Limb (tissue), 2 donors: Measurements from ENCODE around the gene PPM1L.
"Not testable (repeated sequence)": the region's sequence is repeated elsewhere in the genome, so short reads cannot be mapped to it uniquely, and the experiment has no call there.

Experiments
- DNase-seq, 2 donors: peaks; one replicate each; pipeline ENCODE4 v3.0.0-alpha.2; 2016; ENCODE audit errors: extremely low spot score in 2 of 2

The PPM1L gene

DNA sequence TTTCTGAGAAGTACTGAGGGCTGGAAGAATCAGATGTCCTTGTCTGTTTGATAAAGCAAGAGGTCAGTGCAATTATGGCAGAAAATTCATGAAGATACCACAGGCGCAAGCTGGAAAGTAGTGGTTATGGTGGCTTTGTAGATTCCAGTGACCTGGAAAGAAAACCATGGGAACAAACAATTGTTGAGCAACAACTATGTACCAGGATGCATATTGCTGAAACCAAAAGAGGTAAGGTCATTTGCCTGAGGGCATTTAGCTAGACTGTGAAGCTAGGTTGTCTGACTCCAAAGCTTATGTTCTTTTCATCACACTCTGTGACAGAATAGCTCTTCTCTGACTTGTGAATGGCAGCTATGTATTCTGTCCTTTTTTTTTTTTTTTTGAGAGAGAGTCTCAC, 275.1 kb downstream of the PPM1L start:
- DNase-seq: no peak

DNA sequence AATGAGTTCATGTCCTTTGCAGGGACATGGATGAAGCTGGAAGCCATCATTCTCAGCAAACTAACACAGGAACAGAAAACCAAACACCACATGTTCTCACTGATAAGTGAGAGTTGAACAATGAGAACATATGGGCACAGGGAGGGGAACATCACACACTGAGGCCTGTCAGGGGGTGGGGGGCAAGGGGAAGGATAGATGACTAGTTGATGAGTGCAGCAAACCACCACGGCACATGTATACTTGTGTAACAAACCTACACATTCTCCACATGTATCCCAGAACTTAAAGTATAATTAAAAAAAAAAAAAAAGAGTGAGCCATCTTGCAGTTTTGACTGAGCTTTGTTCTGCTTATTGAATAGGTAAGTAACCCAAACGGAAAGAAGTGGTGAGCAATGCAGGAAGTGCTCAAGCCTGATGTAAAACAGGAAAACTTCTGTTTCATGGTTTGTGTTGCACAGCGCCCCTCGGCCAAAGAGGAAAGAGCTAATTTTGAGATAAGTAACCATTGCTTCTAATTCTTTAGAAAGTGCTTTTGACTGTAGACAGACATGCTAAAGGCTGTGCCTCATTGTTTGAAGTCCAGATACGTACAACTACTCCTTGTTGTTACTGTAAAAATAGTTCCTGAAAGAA, 279.0 kb downstream of the PPM1L start:
- not testable (repeated sequence) for DNase-seq

DNA sequence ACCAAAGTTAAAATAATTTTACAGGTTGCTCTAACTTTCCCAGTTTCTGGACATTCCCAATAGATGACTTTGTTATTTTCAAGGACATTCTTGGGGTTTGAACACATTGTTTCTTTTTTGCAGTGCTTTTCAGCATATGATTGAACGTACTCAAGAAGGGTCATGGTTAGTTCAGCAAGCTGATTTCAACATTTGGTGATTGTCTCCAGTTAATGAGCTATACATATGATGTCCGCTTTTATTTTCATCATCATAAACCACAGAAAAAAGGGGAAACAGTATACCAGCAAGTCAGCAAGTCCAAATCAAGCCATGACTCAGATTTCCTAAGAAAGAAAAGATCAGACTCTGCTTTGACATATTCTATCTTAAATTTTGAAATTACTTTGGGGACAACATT, 279.7 kb downstream of the PPM1L start:
- no peak for DNase-seq

DNA sequence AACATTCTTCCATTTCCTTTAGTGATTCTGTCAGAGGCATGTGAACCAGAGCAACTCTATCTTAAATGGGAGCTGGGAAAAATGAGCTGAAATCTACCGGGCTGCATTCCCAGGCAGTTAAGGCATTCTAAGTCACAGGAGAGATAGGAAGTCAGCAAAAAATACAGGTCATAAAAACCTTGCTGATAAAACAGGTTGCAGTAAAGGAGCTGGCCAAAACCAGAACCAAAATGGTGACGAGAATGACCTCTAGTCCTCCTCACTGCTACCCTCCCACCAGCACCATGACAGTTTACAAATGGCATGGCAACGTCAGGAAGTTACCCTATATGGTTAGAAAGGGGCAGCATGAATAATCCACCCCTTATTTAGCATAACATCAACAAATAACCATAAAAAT, 282.7 kb downstream of the PPM1L start:
- DNase-seq: no peak

DNA sequence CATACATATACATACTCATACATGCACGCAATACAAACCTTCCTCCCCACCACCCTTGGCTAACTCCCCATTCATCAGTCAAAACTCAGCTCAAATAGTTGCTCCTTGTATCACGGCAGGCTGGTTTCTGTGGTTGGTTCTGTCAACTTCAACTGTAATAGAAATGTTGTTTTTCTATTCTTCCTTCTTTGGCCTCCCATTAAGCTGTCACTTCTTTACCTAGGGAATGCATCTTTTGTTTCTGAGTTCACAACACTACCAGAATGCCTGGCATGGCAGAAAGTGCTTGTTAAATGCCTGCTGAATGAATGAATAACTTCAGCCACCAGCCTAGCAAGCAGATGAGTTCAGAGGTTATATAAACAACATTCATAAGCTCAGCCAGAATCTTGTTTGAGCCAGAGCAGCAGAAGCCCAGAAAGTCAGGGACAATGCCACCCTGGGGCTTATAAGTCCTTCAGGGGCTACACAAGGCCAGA, 286.0 kb downstream of the PPM1L start:
- no peak for DNase-seq

DNA sequence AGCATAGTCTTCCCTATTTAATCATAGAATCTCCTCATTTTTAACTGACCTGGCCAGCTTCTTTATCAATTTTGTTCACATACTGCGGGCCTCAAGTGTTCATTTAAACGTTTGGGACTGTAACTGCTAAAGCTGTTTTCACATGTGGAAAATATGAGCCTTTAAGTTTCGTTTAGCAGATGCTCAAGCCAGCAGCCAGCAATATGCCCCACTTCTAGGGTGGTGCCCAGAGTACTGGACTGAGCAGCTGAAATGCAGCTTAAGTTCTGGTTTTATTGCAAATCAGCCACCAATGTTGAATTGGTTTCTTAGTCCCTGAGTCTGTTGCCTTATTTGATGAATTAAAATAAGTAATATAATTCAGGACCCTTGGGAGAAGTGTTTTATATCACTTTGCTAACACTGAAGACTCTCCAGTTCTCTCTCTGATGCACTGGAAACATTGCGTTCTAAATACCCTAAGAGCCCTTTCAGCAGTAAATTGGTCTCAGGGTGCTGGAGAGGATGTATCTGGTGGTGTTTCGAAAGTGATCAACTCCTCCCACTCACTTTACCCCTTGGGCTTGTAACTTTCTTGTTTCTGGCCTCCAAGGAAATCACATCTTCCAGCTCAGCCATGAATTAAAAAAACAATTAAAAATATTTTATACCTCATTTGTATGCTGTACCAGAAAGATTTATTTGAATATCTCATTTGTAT, 287.5 kb downstream of the PPM1L start:
- DNase-seq: no peak

DNA sequence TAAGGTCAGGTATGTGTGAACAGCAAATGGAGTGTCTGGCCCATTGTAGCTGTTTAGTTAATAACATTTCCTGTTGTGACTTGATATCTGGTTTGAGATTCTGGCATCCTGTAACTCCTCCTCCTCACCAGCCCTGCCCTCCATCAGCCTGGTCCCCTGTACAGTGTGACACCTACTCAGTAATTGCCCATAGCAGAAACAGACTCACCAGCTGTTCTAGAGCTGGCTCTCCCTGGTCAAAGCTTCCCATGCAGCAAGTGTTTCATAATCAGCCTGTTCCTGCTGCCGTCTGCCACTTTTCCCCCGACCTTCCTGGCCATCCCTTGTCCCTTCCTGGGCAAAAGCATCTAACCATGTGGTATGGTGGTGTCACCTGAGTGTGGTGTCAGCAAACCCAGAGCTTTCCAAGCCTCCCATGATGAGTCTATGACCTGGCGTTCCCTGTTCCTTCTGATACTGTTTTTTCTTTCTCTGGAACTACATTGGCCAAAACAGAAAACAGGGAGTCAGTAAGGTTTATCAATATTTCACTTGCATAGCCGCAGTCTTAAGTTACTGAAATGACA, 293.7 kb downstream of the PPM1L start:
- DNase-seq: no peak

DNA sequence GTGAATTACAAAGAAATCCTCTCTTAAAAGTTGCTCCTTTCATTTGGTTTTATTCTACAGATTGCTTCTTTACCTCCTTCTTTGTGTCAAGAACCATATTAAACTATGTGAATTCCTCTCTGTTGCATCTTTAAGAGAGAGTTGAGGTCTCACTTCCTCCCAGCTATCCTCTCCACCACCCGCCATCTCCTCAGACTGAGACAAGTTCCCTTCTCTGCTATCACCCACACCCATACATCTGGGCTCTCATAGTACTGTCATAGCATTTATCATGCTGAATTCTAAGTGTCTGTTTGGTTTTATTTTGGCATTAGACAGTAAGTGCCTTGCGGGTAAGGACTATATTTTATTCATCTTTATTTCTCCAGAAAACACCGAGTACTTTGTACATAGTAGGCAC, 294.9 kb downstream of the PPM1L start:
- no peak for DNase-seq

DNA sequence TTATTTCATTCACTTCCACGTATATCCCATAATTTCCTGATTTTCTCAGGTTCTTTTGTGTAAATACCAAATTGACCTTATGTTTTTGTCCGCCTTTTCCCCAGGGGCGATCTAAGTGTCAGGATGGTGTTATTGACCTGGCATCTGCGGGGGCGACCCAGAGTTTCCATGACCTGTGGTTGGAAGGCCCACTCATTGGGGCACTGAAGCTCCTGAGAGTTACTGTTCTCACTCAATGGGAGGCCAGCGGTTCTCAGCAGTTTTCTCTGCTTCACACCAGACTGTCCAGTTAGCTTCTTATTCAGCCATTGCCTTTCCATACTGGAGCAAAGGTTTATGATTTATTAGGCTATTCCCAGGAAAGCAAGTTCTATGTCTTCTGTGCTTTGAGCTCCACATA, 295.8 kb downstream of the PPM1L start:
- DNase-seq: no peak

DNA sequence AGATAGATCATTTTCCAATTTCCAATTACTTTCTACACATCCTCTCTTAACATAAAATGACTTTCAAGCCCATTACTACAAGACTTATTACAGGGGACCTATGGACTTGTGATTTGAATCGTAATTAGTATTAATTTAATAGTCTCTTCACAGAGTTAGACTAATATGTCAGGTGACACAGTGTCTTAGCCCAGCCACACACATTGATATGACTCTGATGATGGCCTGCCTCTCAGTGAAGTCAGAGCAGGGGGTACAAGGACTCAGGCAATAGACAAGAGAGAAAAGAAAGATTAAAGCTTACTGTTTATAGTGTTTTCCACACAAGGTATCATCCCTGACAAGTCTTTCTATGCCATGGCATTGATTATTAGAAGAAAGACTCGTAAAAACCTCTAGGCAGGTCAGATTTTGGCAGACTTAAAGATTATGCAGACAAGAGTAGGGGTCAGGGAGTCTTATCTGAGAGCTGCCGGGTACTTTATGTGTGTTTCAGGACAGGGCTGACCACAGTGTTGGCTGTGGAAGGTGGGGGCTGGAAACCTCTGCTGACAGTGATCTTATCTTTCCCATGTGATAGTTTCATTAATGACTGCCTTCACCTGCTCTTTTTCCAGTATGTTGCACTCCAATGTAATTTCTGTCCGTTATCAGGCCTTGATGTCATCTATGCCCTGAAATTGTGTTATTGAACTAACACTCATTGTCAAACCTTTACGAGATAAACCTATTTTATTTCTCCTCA, 299.0 kb downstream of the PPM1L start:
- DNase-seq: no peak

DNA sequence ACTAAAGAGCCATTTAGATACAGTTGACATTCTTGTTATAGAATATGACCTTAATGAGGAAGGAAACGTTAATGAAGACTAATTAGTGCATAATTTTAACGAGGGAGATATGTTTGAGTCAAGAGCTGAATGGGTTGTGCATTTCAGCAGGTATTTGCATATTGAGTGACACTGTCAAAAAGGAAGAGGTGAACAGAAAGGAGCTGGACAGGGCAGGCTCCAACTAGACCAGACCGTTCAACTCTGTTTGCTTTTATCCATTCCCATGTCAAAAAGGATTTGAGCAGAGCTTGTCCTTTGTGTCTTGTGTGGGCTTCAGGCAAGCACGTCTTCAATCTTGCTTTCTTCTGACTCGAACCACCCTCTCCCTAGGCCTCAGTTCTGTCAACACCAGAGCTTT, 308.4 kb downstream of the PPM1L start:
- no peak for DNase-seq

DNA sequence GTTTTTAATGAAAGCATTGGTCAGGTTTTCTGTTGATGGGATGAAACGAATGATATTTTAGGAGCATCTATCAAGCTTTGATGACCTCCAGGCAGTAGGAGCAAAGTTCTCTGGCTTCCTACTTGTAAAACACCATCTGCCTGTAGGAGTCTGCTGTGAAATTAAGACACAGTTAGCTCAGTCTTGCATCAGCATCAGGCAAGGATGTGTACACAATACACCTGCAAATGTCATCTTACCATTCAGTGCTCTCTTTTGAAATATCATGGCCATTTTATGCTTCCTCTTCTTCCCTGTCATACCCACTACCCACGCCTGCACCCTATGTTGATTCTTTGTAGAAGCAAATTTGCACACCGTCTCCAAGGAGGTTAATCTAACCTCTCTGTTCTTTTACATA, 310.9 kb downstream of the PPM1L start:
- no peak for DNase-seq

DNA sequence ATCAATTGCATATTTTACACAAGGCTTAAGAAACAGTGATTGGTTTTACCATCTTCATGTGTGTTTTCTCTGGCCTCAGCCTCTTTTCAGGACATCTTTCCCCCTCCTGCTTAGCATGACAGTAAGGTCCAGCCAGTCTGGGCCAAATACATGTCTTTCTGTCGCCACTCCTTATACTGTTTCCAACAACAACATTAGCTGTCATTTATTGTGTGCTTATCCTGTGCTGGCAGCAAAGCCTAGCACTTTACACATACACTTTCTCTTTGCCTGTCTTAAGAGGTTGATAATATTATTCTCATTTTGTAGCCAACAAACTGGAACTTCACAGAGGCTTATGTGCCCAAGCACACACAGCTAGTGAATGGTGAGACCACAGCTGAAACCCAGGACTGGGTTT, 311.3 kb downstream of the PPM1L start:
- no peak for DNase-seq

DNA sequence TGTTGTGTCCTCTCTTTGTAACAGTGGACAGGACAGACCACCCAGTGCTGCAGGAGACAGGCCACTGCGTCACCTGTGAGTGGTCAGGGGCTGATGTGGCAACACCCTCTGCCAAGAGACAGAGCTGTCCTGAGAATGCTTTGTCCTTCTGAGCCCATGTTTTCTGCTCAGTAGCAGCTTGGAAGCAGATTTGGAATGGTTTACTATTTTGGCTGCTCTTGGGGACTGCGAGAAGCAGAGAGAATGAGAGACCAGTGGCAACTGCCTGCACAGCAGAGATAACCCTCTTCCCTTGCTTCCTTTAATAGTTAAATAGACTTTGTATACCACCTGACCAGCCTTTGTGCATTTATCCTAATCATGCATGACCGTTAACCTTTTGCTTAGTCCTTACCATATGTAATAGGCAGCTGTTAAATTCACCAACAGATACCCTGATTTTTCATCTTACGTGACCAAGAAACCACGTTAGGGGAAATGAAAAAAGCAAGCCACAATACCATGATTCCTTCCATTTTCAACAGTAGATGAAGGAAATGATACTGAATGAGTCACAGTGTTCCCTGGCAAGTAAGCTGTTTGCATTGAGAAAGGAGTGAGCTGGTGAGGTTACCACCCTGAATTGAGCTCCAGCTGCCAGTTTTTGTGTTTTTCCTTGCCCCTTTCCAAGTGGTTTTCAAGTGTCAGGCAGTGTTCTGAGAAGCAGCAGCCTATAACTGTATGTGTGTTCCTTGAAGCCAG, 313.6 kb downstream of the PPM1L start:
- no peak for DNase-seq

DNA sequence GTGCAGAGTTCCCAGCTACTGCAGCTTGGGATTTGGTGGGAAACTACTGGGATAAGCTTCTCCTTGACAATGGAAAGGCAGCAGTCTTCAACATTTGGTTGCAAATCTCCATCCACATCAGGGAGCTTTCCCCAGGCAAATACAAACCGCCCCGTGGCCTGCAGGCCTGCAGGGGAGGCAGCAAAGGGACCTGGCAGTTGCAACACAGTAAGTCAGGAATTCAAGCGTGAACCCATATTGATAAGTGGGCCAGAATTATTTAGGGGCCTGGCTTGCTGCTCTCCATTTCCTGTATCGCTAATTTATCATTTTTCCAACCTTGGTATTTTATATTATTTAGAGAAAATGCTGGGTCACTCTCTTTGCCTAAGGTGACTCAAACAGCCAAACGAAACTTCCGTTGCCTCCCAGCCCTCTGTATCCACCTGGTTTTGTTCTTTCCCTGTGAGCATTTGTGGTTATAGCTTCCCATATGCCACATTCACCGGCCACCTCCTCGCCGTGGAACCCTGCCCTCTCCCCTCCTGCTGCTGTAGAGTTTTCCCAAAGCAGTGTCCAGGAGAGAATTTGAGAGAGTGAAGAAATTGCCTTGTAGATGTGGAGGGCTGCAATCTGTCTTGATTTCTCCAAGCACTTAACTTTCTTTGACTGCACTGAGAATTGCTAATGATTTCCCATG, 314.4 kb downstream of the PPM1L start:
- DNase-seq: no peak

DNA sequence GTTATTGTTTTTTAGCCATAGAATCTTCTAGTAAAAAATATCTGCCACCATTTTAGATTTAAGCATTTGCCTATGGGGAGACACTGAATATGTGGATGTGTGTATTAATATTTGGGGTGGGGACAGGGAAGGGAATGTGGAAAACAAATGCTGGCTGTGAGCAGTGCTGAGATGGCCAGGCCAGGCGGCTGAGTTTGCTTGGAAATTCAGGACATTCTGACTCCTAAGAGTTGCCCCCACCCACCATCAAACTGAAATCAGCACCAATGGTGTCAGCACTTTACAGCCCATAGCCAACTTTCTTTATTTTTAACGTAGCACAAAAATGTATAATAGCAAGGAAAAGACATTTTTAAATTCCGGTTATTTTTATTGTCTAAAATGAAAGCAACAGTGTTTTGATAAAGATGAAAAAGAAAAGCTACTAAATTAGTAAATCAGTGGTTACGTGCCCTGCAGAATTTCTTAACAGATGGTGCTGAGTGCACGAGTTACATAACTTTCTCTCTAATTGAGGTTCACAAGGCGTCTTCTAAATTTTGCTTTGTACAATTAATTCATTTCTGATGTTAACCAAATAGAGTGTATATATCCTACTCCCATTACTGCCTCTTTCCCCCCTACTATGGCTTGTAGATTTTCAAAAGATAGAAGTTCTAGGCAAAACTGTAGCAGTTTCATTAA, 315.1 kb downstream of the PPM1L start:
- no peak for DNase-seq

DNA sequence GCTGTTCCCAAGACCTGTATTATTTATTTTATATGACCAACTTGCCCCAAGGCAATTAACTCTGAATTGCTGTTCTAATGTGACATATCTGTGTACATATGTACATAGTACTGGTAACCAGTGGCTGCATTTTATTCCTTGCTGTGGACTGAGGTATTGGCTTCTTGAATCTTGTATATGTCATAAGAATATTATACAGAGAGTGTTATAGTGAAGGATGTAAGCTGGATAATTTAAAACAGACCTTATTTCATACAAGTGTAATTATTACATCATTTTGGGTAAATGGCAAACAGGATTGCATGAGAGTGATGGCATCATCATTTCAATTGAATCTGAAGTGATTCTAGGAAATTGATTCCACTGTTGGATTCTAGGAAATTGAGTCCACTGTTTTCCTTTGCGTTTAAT, 316.2 kb downstream of the PPM1L start:
- DNase-seq: no peak

DNA sequence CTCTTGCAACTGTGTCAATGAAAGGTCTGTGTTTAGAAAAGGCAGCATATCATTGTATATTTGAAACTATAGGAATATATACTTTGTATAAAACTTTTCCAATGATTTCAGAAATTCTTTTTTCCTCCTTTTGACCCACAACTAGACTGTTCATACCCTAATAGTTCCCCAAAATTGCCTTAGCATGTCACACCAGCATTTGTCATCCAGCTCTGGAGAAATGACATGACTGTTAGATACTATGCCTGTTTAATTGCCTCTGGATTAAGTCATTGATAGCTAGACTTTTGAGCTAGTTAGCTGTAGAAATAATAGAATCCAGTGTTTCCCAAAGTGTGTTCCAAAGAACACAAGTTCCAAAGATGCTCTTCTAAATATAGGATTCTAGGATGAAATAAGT, 316.7 kb downstream of the PPM1L start:
- no peak for DNase-seq

DNA sequence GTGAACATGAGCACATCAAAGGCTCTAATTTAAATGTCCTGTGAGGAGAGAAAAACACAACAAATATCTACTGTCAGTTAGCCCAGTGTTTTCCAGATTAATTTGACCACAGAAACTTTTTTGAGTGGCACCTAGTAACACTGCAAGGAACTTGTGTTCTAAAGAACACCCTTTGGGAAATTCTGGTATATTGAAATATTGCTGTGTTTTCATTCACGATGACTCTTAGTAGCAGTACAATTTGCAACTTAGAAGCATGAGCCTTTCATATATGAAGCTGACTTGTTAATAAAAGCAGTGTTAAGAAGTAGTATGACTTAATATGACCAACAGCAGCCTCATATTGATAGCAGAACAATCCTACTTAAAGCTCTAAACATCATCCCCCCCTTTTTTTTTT, 317.1 kb downstream of the PPM1L start:
- no peak for DNase-seq

DNA sequence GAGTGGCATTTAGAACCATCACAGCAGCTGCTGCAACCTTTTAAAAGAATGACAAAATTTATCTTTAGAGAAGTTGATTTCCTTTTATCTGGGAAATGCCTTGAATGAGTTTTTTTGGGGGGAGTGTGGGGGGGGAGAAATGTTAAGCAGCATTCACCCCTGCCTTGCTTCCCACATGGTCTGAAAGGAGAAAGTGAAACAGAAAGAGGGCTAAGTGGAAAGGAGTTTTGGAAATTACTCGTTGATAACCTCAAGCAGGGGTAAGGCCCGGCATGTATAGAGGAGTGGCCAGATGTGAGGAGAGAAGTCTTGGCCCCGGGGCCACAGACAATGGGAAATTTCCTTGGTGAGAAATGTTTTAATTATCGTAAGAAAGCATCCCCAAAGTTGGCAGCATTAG, 325.6 kb downstream of the PPM1L start:
- no peak for DNase-seq

DNA sequence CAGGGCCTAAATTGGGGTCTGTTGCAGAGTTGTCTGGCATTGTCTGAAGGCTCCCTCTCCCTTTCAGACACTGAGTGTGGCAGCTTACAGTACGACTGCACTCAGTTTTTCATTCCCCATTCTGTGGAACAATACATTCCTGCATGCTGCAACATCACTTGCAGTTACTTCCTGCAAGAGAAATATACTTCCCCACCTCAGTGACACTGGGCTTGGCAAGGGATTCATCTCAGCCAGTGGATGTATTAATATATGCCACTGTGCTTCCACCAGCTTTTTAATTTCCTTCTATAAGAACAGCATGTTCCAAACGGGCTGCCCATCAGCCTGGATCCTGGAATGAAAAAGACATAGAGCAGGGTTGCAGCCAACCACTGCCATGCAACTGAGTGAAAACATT, 326.0 kb downstream of the PPM1L start:
- DNase-seq: no peak
